OCI-LY7 (cell line): Measurements from ENCODE around the gene SLC12A4. TPM values are rescaled to one million over a fixed set of nuclear protein-coding genes. Genes with fewer than 3 reads are reported as not detected.

Source experiments
- BruUV-seq: library from RNA; stranded (reverse); fragments of 400-500 nt; replicated peaks from 2 replicates; lab custom pipeline; 2021; lab: Mats Ljungman, UMichigan
- CTCF ChIA-PET: fragments of 300-600 bp; sonication (Branson Sonifier 250); formaldehyde crosslinking; loops from one replicate; lab custom pipeline; 2022; ENCODE audit warnings: antibody characterized with exemption; ENCODE audit not compliant: unreplicated experiment; lab: Charles Lee
- POLR2A ChIA-PET: fragments of 300-600 bp; sonication (Branson Sonifier 250); formaldehyde crosslinking; loops from one replicate; lab custom pipeline; 2022; ENCODE audit warnings: antibody characterized with exemption; lab: Charles Lee
- DNase-seq: peaks from one replicate; pipeline ENCODE4 v3.0.0-alpha.2; 2015; ENCODE audit warnings: low spot score
- H2AFZ ChIP-seq: fragments of 200-600 bp; sonication (generic), shearing (Covaris generic); 2 replicates; pipeline ENCODE4 v1.6.1; 2014; ENCODE audit warnings: mild to moderate bottlenecking, antibody characterized with exemption, low read length, moderate library complexity
- H3K27ac ChIP-seq: fragments of 200-600 bp; sonication (generic); 2 replicates; pipeline ENCODE4 v1.5.1; 2014; ENCODE audit warnings: mixed run types, low read depth, mild to moderate bottlenecking, moderate library complexity, low read length, inconsistent platforms; ENCODE audit not compliant: poor library complexity, severe bottlenecking
- H3K36me3 ChIP-seq: fragments of 200-600 bp; sonication (generic); 2 replicates; pipeline ENCODE4 v1.6.1; 2014; ENCODE audit warnings: mild to moderate bottlenecking, antibody characterized with exemption, low read length, moderate library complexity, mixed read lengths; ENCODE audit not compliant: insufficient read depth
- H3K4me1 ChIP-seq: fragments of 200-600 bp; sonication (generic); 2 replicates; pipeline ENCODE4 v1.5.1; 2014; ENCODE audit warnings: mild to moderate bottlenecking, low read length; ENCODE audit not compliant: insufficient read depth, poor library complexity, severe bottlenecking
- H3K4me2 ChIP-seq: fragments of 200-600 bp; sonication (generic); 2 replicates; pipeline ENCODE4 v1.6.1; 2014; ENCODE audit warnings: mild to moderate bottlenecking, low read length
- H3K4me3 ChIP-seq: fragments of 200-600 bp; sonication (generic); 2 replicates; pipeline ENCODE4 v1.5.1; 2014; ENCODE audit warnings: mild to moderate bottlenecking, low read depth, low read length; ENCODE audit not compliant: poor library complexity, severe bottlenecking
- H3K79me2 ChIP-seq: fragments of 200-600 bp; sonication (generic); 2 replicates; pipeline ENCODE4 v1.6.1; 2016; ENCODE audit warnings: low read depth, mild to moderate bottlenecking, low read length, moderate library complexity, mixed read lengths; ENCODE audit not compliant: insufficient read depth
- H3K9me2 ChIP-seq: fragments of 200-600 bp; sonication (generic); 2 replicates; pipeline ENCODE4 v1.6.1; 2016; ENCODE audit warnings: mild to moderate bottlenecking, low read length, mixed read lengths; ENCODE audit not compliant: insufficient read depth
- H3K9me3 ChIP-seq: fragments of 200-600 bp; sonication (generic); 2 replicates; pipeline ENCODE4 v1.6.1; 2014; ENCODE audit warnings: mild to moderate bottlenecking, mixed run types, low read length, mixed read lengths
- H4K20me1 ChIP-seq: fragments of 200-600 bp; sonication (generic); 2 replicates; pipeline ENCODE4 v1.6.1; 2014; ENCODE audit warnings: mild to moderate bottlenecking, antibody characterized with exemption, low read length, moderate library complexity, mixed read lengths; ENCODE audit not compliant: insufficient read depth
- EZH2phosphoT487 ChIP-seq: fragments of 200-600 bp; sonication (generic); IDR thresholded peaks from 2 replicates; pipeline ENCODE4 v1.6.1; 2018; ENCODE audit warnings: low read depth, borderline replicate concordance, mild to moderate bottlenecking, mixed run types, antibody characterized with exemption, low read length, moderate library complexity, mixed read lengths
- intact Hi-C: fragments of 100-400 bp; cut with micrococcal nuclease; formaldehyde crosslinking; loops from one replicate; pipeline ENCODE4 v1.10.0; 2022; ENCODE audit not compliant: unreplicated experiment
- total RNA-seq, 2 experiments: library from RNA; depleted of rRNA in 1 of 2; stranded (reverse); fragments of >200 nt in 1 of 2; shearing (Covaris generic) in 1 of 2; gene quantifications; 2 replicates each; pipeline ENCODE4 v1.2.3, GENCODE V29; 2014 to 2022
- TF ChIP-seq, protein P1 (sequence below): fragments of 200-600 bp; sonication (generic); conservative IDR thresholded peaks from 2 replicates; pipeline ENCODE4 v1.5.1; 2014; ENCODE audit warnings: mild to moderate bottlenecking, antibody characterized with exemption, low read length, moderate library complexity, mixed read lengths

The SLC12A4 gene
- total RNA-seq, 2 experiments from 2014 or later, result 8.3 to 16.7 TPM

- no peak for TF ChIP-seq EZH2phosphoT487
- TF ChIP-seq, protein P1, sequence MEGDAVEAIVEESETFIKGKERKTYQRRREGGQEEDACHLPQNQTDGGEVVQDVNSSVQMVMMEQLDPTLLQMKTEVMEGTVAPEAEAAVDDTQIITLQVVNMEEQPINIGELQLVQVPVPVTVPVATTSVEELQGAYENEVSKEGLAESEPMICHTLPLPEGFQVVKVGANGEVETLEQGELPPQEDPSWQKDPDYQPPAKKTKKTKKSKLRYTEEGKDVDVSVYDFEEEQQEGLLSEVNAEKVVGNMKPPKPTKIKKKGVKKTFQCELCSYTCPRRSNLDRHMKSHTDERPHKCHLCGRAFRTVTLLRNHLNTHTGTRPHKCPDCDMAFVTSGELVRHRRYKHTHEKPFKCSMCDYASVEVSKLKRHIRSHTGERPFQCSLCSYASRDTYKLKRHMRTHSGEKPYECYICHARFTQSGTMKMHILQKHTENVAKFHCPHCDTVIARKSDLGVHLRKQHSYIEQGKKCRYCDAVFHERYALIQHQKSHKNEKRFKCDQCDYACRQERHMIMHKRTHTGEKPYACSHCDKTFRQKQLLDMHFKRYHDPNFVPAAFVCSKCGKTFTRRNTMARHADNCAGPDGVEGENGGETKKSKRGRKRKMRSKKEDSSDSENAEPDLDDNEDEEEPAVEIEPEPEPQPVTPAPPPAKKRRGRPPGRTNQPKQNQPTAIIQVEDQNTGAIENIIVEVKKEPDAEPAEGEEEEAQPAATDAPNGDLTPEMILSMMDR, result no peak
- Histone ChIP-seq H3K4me1 (peaks cover 27% of the 10 kb centered on the region), H4K20me1 (no peaks in the 10 kb centered on the region), H3K79me2 (no peaks in the 10 kb centered on the region), H3K27ac (no peak overlapping the region), H3K4me2 (no peak overlapping the region), H3K9me2 (no peaks in the 10 kb centered on the region), H3K9me3 (no peaks in the 10 kb centered on the region), H3K4me3 (no peak overlapping the region), H3K36me3 (no peaks in the 10 kb centered on the region), H2AFZ (no peak overlapping the region)
- POLR2A ChIA-PET, result interaction anchor here (0.7 to 0.8 kb wide), 2 partner anchors 11 to 1057 kb away, joined by 3 read pairs; partner anchors contain the start of gene DPEP2
- CTCF ChIA-PET, result no interaction called here
- no TSS peak for BruUV-seq
- DNase-seq, result no peak
- intact Hi-C loops, result no loop called here
Measured at GRCh38 chr16:67987460-67988160, 19.2 kb upstream of the SLC12A4 start.

DNA sequence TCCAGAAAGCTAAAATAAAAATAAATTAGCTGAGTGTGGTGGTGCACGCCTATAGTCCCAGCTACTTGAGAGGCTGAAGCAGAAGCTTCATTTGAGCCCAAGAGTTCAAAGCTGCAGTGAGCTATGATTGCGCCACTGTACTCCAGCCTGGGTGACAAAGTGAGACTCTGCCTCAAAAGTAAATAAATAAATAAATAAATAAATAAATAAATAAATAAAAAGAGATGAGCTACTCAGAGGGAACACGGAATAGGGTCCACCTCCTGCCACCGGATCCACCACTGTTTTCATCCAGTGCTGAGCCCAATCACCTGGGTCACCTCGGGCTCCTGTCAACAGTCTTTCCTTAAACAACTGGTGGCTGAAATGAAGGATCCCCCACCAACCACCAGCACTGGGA is 18.5 kb upstream of the SLC12A4 start:
- Histone ChIP-seq H3K4me3 (no peak overlapping the region), H3K4me1 (peaks cover 27% of the 10 kb centered on the region), H2AFZ (no peak overlapping the region), H3K9me3 (no peaks in the 10 kb centered on the region), H3K36me3 (no peaks in the 10 kb centered on the region), H3K9me2 (no peaks in the 10 kb centered on the region), H4K20me1 (no peaks in the 10 kb centered on the region), H3K79me2 (no peaks in the 10 kb centered on the region), H3K27ac (no peak overlapping the region), H3K4me2 (no peak overlapping the region)
- ChIA-PET CTCF (no interaction called here), POLR2A (interaction anchor here (0.6 to 1.3 kb wide), 4 partner anchors 12 to 98 kb away, joined by 3 to 4 read pairs (median 4); partner anchors contain the start of genes DPEP2 and NFATC3)
- BruUV-seq, result no TSS peak
- intact Hi-C loops, result no loop called here
- no peak for DNase-seq
- TF ChIP-seq, protein P1, result no peak
- TF ChIP-seq EZH2phosphoT487, result no peak
